B cell (primary cell): ENCODE data around the gene SLC4A3.

Source experiments
- EZH2 ChIP-seq: IDR thresholded peaks from 2 replicates; pipeline ENCODE4 v1.6.1; 2012; ENCODE audit warnings: borderline replicate concordance, low read depth, mild to moderate bottlenecking, moderate library complexity, low read length; ENCODE audit not compliant: insufficient read depth, poor library complexity, severe bottlenecking
- TF ChIP-seq, protein P1 (sequence below): fragments of 200-600 bp; IDR thresholded peaks from one replicate; pipeline ENCODE4 v1.8.0; 2022; ENCODE audit warnings: antibody characterized with exemption, mild to moderate bottlenecking

DNA sequence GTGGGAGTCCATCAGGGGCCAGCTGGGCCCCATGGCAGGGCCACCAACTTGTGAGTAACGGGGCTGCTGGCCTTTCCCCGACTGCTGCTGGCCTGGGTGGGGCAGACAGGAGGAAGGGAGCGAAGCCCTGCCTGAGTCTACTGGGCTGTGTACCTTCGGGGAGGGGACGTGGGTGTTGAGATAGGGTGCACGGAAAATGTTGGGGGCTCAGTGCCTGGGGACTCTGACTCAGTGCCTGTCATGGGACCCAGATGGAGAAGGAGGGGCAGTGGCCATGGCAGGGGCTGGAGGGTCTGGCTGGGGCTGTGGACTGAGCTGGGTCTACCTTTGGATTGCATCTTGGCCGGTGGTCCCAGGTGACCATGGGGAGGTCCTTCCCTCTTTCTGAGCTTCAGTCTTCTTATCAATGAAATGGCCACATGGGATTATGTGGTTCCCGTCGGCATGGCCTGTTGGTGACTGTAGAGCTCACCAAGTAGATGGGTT, 4.0 kb downstream of the SLC4A3 start:
- TF ChIP-seq, protein P1, sequence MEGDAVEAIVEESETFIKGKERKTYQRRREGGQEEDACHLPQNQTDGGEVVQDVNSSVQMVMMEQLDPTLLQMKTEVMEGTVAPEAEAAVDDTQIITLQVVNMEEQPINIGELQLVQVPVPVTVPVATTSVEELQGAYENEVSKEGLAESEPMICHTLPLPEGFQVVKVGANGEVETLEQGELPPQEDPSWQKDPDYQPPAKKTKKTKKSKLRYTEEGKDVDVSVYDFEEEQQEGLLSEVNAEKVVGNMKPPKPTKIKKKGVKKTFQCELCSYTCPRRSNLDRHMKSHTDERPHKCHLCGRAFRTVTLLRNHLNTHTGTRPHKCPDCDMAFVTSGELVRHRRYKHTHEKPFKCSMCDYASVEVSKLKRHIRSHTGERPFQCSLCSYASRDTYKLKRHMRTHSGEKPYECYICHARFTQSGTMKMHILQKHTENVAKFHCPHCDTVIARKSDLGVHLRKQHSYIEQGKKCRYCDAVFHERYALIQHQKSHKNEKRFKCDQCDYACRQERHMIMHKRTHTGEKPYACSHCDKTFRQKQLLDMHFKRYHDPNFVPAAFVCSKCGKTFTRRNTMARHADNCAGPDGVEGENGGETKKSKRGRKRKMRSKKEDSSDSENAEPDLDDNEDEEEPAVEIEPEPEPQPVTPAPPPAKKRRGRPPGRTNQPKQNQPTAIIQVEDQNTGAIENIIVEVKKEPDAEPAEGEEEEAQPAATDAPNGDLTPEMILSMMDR, result no peak
- no peak for TF ChIP-seq EZH2
